Stimulated activated CD8-positive, alpha-beta memory T cell treated with anti-CD3 and anti-CD28 coated beads, Interleukin-15, amount 100 ng/mL, for 4 hours (primary cell): Measurements from ENCODE around the gene UBE2E2.

Source experiments
- DNase-seq, 2 donors: peaks; one replicate each; pipeline ENCODE4 v3.0.0-alpha.2; 2020; ENCODE audit warnings: low read depth in 2 of 2

UBE2E2 gene

DNA sequence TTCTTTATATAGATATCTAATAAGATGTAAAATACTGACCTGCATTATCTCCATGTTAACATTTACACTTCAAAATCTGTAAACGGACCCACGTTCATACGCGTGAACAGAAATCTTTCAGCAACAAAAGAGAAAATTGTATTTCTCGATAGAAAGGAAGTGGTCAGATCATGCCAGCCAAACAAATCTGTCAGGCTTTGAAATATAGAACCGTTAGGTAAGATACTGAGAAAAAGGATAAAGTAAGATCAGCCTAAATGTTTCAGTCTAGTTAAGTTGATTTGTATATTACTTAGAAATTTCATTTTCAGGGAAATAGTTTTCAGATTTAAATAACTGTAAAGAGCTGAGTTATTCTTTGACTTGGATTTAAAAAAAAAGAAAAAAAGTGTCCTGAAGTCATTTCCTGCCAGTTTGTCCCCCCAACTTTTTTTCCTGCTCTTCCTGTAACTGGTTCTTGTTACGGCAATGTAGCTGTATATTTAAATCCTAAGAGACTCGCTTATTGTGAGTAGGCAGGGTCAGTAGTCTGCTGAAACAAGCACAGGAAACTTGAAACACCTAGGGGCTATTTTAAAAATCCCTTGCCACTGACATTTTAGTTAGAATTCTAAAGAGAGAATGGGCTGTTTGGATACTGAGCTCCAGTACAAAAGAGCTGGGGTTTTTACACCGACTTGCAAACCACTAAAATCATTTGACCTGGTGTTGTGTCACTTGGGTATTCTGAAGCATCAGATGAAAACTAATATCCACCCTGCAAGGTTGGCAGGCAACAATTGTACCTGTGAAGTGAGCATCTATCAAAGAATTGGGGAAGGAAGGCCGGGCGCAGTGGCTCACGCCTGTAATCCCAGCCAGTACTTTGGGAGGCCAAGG is 237.5 kb downstream of the UBE2E2 start:
- DNase-seq, result no peak

DNA sequence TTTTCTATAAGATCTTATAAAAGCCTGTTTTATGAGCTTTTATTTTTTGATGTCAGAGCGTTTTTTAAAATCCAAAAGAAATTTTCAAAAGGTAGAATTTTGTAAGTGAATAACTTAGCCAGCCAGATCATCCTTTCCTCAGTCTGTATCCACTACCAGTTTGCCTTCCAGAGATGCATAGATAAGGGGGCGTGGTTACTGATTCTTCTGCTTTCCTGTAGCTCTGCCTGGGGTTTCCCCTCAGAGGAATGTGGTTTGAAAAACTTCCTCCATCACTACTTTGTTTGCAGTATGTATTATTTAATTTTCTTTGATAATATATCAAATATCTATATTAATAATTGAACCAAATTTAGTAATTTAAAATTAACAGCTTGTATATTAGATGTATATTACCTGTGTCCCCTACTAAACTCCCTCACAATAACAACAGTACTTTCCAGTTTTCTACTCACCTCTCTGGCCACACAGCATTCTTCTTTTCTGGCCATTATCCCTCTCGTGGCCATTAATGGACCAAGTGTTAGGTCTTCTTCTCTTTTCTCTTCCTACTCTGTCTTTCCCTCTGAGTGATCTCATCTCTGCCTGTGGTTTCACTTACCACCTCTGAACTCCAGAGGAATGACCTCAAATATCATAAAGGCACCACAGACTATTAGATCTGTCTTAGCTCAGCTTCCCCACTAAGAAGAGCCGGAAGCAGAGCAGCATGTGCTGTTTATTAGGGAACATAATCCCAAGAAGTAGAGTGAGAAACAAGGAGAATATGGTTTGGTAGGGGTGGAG is 239.7 kb downstream of the UBE2E2 start:
- DNase-seq, result no peak

GRCh38 chr3:23444386-23444785 is 241.3 kb downstream of the UBE2E2 start:
- DNase-seq, result no peak

DNA sequence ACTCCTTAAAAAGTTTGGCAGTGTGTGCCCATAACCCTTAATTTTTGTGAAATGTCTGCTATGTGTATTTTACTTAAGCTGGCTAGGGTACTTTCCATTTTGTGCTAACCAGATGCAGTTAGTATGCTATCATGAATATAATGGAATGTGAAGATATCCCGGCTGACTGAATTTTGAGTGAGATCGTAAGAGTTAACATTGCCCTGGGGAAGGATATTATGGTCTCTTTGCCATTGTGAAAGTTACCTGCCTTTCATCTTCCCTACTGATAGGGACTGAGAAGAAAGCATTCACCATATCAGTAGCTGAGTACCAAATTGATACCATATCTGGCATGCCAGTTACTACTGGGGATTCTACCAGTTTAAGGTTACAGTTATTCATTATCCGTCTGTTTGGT is 243.2 kb downstream of the UBE2E2 start:
- DNase-seq, result no peak

GRCh38 chr3:23448998-23449537 is 245.9 kb downstream of the UBE2E2 start:
- no peak for DNase-seq

- no peak for DNase-seq
Observed at GRCh38 chr3:23450051-23450450, 246.9 kb downstream of the UBE2E2 start.

DNA sequence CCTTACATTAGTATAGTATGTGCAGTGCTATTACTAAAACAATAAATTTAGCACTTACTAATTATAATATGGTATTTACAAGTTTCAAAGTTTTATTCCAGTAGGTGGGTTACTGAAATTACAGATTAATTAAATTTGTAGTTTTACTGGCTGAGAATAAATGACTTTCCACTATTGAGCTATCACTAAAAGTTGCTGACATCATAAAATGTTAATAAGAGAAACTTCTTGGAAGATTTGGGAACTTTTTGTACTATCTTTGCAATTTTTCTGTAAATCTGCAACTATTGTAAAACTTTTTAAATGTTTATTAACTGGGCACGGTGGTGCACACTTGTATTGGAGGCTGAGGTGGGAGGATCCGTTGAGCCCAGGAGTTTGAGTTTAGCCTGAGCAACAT is 247.7 kb downstream of the UBE2E2 start:
- DNase-seq, result no peak

GRCh38 chr3:23452408-23452807 is 249.3 kb downstream of the UBE2E2 start:
- no peak for DNase-seq

- no peak for DNase-seq
Observed at GRCh38 chr3:23455084-23455483, 252.0 kb downstream of the UBE2E2 start.

DNA sequence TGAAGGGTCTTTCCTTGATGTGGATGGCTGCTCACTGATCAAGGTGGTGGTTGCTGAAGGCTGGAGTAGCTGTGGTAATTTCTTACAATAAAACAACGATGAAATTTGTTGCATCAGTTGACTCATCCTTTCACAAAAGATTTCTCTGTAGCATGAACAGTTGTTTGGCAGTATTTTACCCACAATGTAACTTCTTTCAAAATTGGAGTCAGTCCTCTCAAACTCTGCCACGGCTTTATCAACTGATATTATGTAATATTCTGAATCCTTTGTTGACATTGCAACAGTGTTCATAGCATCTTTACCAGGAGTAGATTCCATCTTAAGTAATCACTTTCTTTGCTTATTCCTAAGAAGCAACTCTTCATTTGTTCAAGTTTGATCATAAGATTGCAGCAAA is 252.6 kb downstream of the UBE2E2 start:
- DNase-seq, result no peak

GRCh38 chr3:23457697-23458096 is 254.6 kb downstream of the UBE2E2 start:
- DNase-seq, result no peak

GRCh38 chr3:23459465-23459864 is 256.3 kb downstream of the UBE2E2 start:
- DNase-seq, result no peak

GRCh38 chr3:23459889-23460546 is 256.9 kb downstream of the UBE2E2 start:
- no peak for DNase-seq

GRCh38 chr3:23461069-23461468 is 257.9 kb downstream of the UBE2E2 start:
- DNase-seq, result no peak

- DNase-seq, result no peak
Observed at GRCh38 chr3:23463791-23464190, 260.7 kb downstream of the UBE2E2 start.

DNA sequence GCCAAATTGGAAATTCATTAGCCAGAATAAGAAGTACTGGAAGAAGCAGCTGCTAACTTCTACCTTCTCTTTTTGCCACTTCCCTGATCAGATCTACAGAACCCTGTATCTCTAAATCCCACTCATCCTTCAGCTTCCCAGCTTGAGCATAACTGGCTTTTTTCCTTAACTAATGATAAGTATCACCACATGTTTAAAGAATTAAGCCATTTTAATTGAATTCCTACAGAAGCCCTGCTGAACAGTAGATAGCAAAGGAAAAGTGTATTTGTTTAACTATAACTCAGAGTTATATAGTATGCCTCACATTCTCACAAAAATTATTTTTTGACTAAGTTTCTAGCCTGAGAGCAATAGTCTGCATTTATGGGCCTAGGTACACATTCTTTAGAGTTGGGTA is 262.4 kb downstream of the UBE2E2 start:
- DNase-seq, result no peak

GRCh38 chr3:23468203-23468602 is 265.1 kb downstream of the UBE2E2 start:
- no peak for DNase-seq

DNA sequence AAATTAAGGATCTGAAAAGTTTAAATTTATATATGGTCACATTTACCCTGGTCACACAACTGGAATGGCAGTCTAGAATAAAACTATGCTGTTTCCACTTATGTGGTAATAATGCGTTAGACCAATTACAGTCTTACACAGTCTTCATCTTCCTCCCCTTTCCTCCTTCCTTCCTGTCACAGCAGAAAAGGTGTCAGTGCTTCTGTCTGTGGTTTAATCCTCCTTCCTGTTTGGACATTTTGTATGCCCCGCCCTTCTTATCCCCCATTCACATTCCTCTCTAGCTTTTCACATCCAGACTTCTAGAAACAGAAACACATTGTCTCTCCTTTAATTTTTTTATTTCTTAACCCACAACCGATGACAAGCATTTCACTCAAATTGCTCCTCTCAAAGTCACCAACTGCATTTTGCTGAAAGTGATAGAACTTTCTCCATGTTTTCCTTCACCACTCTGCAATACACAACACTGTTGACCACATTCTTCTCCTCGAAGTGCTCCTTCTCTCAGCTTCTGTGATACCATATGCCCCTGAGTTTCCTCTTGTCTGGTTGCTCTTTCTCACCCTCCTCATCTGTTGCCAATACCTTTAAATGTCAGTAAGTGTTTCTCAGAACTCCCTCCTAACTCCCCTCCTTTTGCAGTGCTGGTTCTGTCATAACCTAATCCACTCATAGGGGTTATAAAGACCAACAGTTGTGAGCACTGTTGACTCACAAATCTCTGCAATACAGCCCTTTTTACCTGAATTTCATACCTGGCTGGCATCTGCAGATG is 271.6 kb downstream of the UBE2E2 start:
- no peak for DNase-seq

DNA sequence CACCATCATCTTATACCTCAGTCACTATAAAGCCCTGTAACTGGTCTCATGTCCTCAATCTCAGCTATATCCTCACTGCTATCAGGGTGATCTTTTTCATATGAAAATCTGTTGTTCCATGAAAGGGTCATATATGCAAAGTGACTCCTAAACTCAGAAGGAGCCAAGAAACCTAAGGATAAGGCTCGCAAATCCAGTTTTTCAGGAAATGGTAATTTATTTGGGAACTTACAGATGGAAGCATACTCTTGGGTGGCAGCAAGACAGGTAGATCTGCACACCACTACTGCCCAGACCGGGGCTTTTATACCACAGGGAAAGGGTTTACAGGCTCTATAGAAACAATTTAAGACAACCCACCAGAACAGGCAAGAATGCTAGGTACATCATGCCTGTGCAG is 272.3 kb downstream of the UBE2E2 start:
- DNase-seq, result no peak

- DNase-seq, result no peak
Observed at GRCh38 chr3:23479026-23479425, 275.9 kb downstream of the UBE2E2 start.

GRCh38 chr3:23479615-23480328 is 276.6 kb downstream of the UBE2E2 start:
- no peak for DNase-seq
